Gastroesophageal sphincter (tissue), 4 donors: ENCODE results near the gene RAB1B. TPM values are rescaled to one million over a fixed set of nuclear protein-coding genes. Genes with fewer than 3 reads are reported as not detected.
A peak's percentile ranks its signal among the peaks of the same experiment; 100 is the strongest.

Experiments used
- ATAC-seq: fragments of 150-250 bp; one replicate; pipeline ENCODE4 v1.9.1; 2016; ENCODE audit warnings: mild to moderate bottlenecking, moderate library complexity
- H3K27ac ChIP-seq, 4 donors: fragments of 200-600 bp; sonication (generic) in 3 of 4; 1 replicate in 3 of 4; 2 replicates in 1 of 4; pipeline ENCODE4 v1.5.1; 2016 to 2019
- H3K27me3 ChIP-seq: fragments of 200-600 bp; sonication (generic); one replicate; pipeline ENCODE4 v1.5.1; 2019
- H3K36me3 ChIP-seq, 2 donors: fragments of 200-600 bp; sonication (generic); one replicate each; pipeline ENCODE4 v1.5.1; 2019; ENCODE audit warnings: control low read depth in 1 of 2
- H3K4me1 ChIP-seq, 3 donors: fragments of 200-600 bp; sonication (generic); 1 replicate in 2 of 3; 2 replicates in 1 of 3; pipeline ENCODE4 v1.5.1; 2016 to 2019; ENCODE audit warnings: control low read depth in 2 of 3
- H3K4me3 ChIP-seq, 2 donors: fragments of 200-600 bp; sonication (generic); one replicate each; pipeline ENCODE4 v1.5.1; 2019; ENCODE audit warnings: mild to moderate bottlenecking in 1 of 2, moderate library complexity in 1 of 2
- H3K9me3 ChIP-seq, 3 donors: fragments of 200-600 bp; sonication (generic); one replicate each; pipeline ENCODE4 v1.5.1; 2017 to 2019; ENCODE audit warnings: control low read depth in 2 of 3
- CTCF ChIP-seq, 4 experiments: fragments of 200-600 bp in 2 of 4; fragments of 450-650 bp in 2 of 4; sonication (generic) in 1 of 4; IDR thresholded peaks; one replicate each; pipeline ENCODE4 v1.5.1; 2017 to 2019; ENCODE audit warnings: antibody characterized with exemption in 4 of 4, mild to moderate bottlenecking in 2 of 4, moderate library complexity in 2 of 4
- EP300 ChIP-seq: sonication (generic); formaldehyde crosslinking; IDR thresholded peaks from one replicate; pipeline ENCODE4 v1.6.1; 2017; ENCODE audit warnings: antibody characterized with exemption, mild to moderate bottlenecking
- POLR2A ChIP-seq, 2 donors: fragments of 450-650 bp; IDR thresholded peaks; one replicate each; pipeline ENCODE4 v1.6.1; 2017; ENCODE audit warnings: antibody characterized with exemption in 2 of 2, mild to moderate bottlenecking in 2 of 2, moderate library complexity in 1 of 2
- POLR2AphosphoS5 ChIP-seq: sonication (generic); formaldehyde crosslinking; IDR thresholded peaks from one replicate; pipeline ENCODE4 v1.6.1; 2017; ENCODE audit warnings: antibody characterized with exemption
- WGBS, 2 donors: methylation state at CpG; one replicate each; pipeline ENCODE4 v1.1.5; 2018; ENCODE audit warnings: low coverage in 1 of 2; 5-methylcytosine and 5-hydroxymethylcytosine counted together
- total RNA-seq, 4 donors: library from RNA; depleted of rRNA; stranded (reverse); fragments of >200 nt; gene quantifications; one replicate each; pipeline ENCODE4 v1.1.0, GENCODE V29; 2016

Gene RAB1B
- total RNA-seq, 4 donors from 2014 or later, result 99.3 to 162 (median 115) TPM

- Histone ChIP-seq H3K9me3 (no peaks in the 10 kb centered on the region), H3K27me3 (no peaks in the 10 kb centered on the region), H3K4me3 (no peak overlapping the region), H3K4me1 (peaks cover 0 to 44% (median 29%) of the 10 kb centered on the region in 3 donors), H3K27ac (no peak overlapping the region), H3K36me3 (no peaks in the 10 kb centered on the region)
- no peak for ATAC-seq
- WGBS, 2 donors, result 87 to 90% methylated on average over 1 of the region's 1 CpG
- TF ChIP-seq CTCF (IDR thresholded peaks at IDR 0.05) (no peak), POLR2AphosphoS5 (no peak), EP300 (no peak), POLR2A (IDR thresholded peaks at IDR 0.05) (no peak)
Measured at GRCh38 chr11:66323684-66324083, 55.2 kb downstream of the RAB1B start.

- WGBS, 2 donors, result 73% methylated on average over 9 of the region's 10 CpGs; no CpG with 5 or more reads in 1 of the 2 donors
- no peak for ATAC-seq
- peaks cover 0 to 43% (median 30%) of the 10 kb centered on the region in 3 donors for H3K4me1 ChIP-seq
Measured at GRCh38 chr11:66324664-66325063, 56.2 kb downstream of the RAB1B start.

GRCh38 chr11:66325263-66325671, 56.8 kb downstream of the RAB1B start:
- no peak for ATAC-seq
- Histone ChIP-seq H3K4me3 (no peak overlapping the region), H3K4me1 (peaks cover 0 to 43% (median 30%) of the 10 kb centered on the region in 3 donors), H3K9me3 (no peaks in the 10 kb centered on the region), H3K27me3 (no peaks in the 10 kb centered on the region), H3K27ac (peak overlapping the region in 3 of 4 donors; percentile 65 to 84 (median 83)), H3K36me3 (no peaks in the 10 kb centered on the region)
- TF ChIP-seq EP300 (no peak), POLR2AphosphoS5 (no peak), POLR2A (IDR thresholded peaks at IDR 0.05) (no peak), CTCF (IDR thresholded peaks at IDR 0.05) (no peak)
- 50 to 100% methylated on average over 1 of the region's 8 CpGs for WGBS, 2 donors

More at GRCh38 chr11:66324664-66325063, 56.2 kb downstream of the RAB1B start:
- no peaks in the 10 kb centered on the region for H3K9me3 ChIP-seq
- H3K27me3 ChIP-seq, result no peaks in the 10 kb centered on the region
- no peak overlapping the region for H3K4me3 ChIP-seq
- H3K36me3 ChIP-seq, result no peaks in the 10 kb centered on the region
- TF ChIP-seq CTCF (IDR thresholded peaks at IDR 0.05), result no peak
- no peak for TF ChIP-seq EP300
- no peak for TF ChIP-seq POLR2AphosphoS5
- TF ChIP-seq POLR2A (IDR thresholded peaks at IDR 0.05), result no peak
- peak overlapping the region in 1 of 4 donors; percentile 83 for H3K27ac ChIP-seq

GRCh38 chr11:66326261-66327111, 58.0 kb downstream of the RAB1B start:
- H3K9me3 ChIP-seq, result no peaks in the 10 kb centered on the region
- peaks cover 0 to under 1% of the 10 kb centered on the region in 2 donors for H3K36me3 ChIP-seq
- H3K4me1 ChIP-seq, result peaks cover 0 to 43% (median 30%) of the 10 kb centered on the region in 3 donors
- H3K27me3 ChIP-seq, result no peaks in the 10 kb centered on the region
- H3K27ac ChIP-seq, result peak overlapping the region in 3 of 4 donors; percentile 65 to 84 (median 83)
- H3K4me3 ChIP-seq, result no peak overlapping the region
- TF ChIP-seq EP300 (no peak), CTCF (IDR thresholded peaks at IDR 0.05) (no peak), POLR2A (IDR thresholded peaks at IDR 0.05) (no peak), POLR2AphosphoS5 (no peak)
- ATAC-seq, result peak; percentile 59
- no CpG with 5 or more reads among the region's 21 CpGs for WGBS, 2 donors

Other genes starting within 250 kb of the RAB1B start
- under 1 TPM in 1 of 4 donors, not detected in 3; 0.12 TPM for gene CATSPER1, start 242.2 kb upstream of the RAB1B start, total RNA-seq
- gene GAL3ST3, start 219.5 kb upstream of the RAB1B start, total RNA-seq, result 1 to 10 TPM; 1.2 to 7.8 (median 2.2) TPM
- gene SF3B2, start 216.3 kb upstream of the RAB1B start, total RNA-seq, result 100 to 1,000 TPM; 113 to 179 (median 160) TPM
- gene PACS1, start 198.4 kb upstream of the RAB1B start, total RNA-seq, result 10 to 100 TPM; 32.7 to 81.8 (median 38.2) TPM
- gene KLC2, start 10.9 kb upstream of the RAB1B start, total RNA-seq, result 10 to 100 TPM; 24.6 to 49.6 (median 34.2) TPM
- gene CNIH2, start 9.5 kb downstream of the RAB1B start, total RNA-seq, result 1 to 10 TPM in 1 of 4 donors, not detected in 3; 1.1 TPM
- gene YIF1A, start 20.5 kb downstream of the RAB1B start, total RNA-seq, result 10 to 100 TPM; 39.4 to 79.3 (median 64.5) TPM
- gene TMEM151A, start 23.3 kb downstream of the RAB1B start, total RNA-seq, result under 1 TPM in 1 of 4 donors, not detected in 3; 0.66 TPM
- gene CD248, start 48.4 kb downstream of the RAB1B start, total RNA-seq, result 10 to 100 TPM; 23.1 to 68.2 (median 27.0) TPM
- gene RIN1, start 67.8 kb downstream of the RAB1B start, total RNA-seq, result 1 to 10 TPM; 3.8 to 9.3 (median 4.7) TPM
- 10 to 100 TPM; 26.6 to 44.2 (median 35.5) TPM for gene BRMS1, start 76.5 kb downstream of the RAB1B start, total RNA-seq
- gene B4GAT1, start 79.0 kb downstream of the RAB1B start, total RNA-seq, result 10 to 100 TPM; 39.7 to 62.0 (median 47.6) TPM
- gene SLC29A2, start 103.1 kb downstream of the RAB1B start, total RNA-seq, result 1 to 10 TPM in 2 of 4 donors, under 1 TPM in 2; 0.27 to 3.2 (median 1.2) TPM
- gene NPAS4, start 152.4 kb downstream of the RAB1B start, total RNA-seq, result 1 to 10 TPM in 1 of 4 donors, under 1 TPM in 2, not detected in 1; 0.27 to 2.6 (median 0.93) TPM
- 10 to 100 TPM; 36.3 to 48.1 (median 45.6) TPM for gene MRPL11, start 170.2 kb downstream of the RAB1B start, total RNA-seq
- gene PELI3, start 198.3 kb downstream of the RAB1B start, total RNA-seq, result 10 to 100 TPM; 20.5 to 43.9 (median 29.9) TPM
- gene DPP3, start 211.8 kb downstream of the RAB1B start, total RNA-seq, result 10 to 100 TPM; 11.5 to 35.3 (median 22.4) TPM
- 10 to 100 TPM; 49.2 to 95.1 (median 82.9) TPM for gene BBS1, start 242.0 kb downstream of the RAB1B start, total RNA-seq